Body of pancreas (tissue), 4 donors: ENCODE results near the gene MTRF1L.

Experiments
- POLR2A ChIP-seq, 3 donors: fragments of 450-650 bp; IDR thresholded peaks; one replicate each; pipeline ENCODE4 v1.6.1; 2016; ENCODE audit warnings: antibody characterized with exemption in 3 of 3, mild to moderate bottlenecking in 2 of 3
- TF ChIP-seq, protein P1 (sequence below), 7 experiments: fragments of 450-650 bp in 4 of 7; fragments of 200-600 bp in 3 of 7; sonication (generic) in 3 of 7; IDR thresholded peaks; one replicate each; pipeline ENCODE4 v1.5.1; 2016 to 2019; ENCODE audit warnings: antibody characterized with exemption in 7 of 7

DNA sequence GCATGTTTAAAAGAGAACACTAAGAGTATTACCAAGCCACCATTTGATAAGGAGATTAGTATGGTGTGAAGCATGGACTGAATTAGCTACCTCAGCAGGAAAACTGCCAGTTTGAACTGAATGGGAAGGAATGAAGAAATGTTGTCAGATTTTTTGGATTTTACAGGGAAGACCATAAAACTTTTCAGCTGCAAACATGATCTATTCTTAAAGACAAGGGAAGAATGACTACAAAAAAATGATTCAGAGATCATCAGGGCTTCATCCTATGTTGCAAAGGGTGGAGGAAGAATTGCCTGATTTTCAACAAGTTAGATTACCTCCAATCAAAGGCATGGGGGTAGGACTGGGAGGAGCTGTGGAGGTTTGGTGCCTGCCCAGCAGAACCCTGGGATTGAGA lies 49.3 kb upstream of the MTRF1L start:
- TF ChIP-seq, protein P1, sequence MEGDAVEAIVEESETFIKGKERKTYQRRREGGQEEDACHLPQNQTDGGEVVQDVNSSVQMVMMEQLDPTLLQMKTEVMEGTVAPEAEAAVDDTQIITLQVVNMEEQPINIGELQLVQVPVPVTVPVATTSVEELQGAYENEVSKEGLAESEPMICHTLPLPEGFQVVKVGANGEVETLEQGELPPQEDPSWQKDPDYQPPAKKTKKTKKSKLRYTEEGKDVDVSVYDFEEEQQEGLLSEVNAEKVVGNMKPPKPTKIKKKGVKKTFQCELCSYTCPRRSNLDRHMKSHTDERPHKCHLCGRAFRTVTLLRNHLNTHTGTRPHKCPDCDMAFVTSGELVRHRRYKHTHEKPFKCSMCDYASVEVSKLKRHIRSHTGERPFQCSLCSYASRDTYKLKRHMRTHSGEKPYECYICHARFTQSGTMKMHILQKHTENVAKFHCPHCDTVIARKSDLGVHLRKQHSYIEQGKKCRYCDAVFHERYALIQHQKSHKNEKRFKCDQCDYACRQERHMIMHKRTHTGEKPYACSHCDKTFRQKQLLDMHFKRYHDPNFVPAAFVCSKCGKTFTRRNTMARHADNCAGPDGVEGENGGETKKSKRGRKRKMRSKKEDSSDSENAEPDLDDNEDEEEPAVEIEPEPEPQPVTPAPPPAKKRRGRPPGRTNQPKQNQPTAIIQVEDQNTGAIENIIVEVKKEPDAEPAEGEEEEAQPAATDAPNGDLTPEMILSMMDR (IDR thresholded peaks at IDR 0.05) = no peak
- no peak for TF ChIP-seq POLR2A (IDR thresholded peaks at IDR 0.05)
